OCI-LY7 (cell line): ENCODE results near the gene NFE2L3. TPM values are rescaled to one million over a fixed set of nuclear protein-coding genes. Genes with fewer than 3 reads are reported as not detected.
A peak's percentile ranks its signal among the peaks of the same experiment; 100 is the strongest.

Experiments
- BruUV-seq: library from RNA; stranded (reverse); fragments of 400-500 nt; replicated peaks from 2 replicates; lab custom pipeline; 2021; lab: Mats Ljungman, UMichigan
- CTCF ChIA-PET: fragments of 300-600 bp; sonication (Branson Sonifier 250); formaldehyde crosslinking; loops from one replicate; lab custom pipeline; 2022; ENCODE audit warnings: antibody characterized with exemption; ENCODE audit not compliant: unreplicated experiment; lab: Charles Lee
- POLR2A ChIA-PET: fragments of 300-600 bp; sonication (Branson Sonifier 250); formaldehyde crosslinking; loops from one replicate; lab custom pipeline; 2022; ENCODE audit warnings: antibody characterized with exemption; lab: Charles Lee
- DNase-seq: peaks from one replicate; pipeline ENCODE4 v3.0.0-alpha.2; 2015; ENCODE audit warnings: low spot score
- H2AFZ ChIP-seq: fragments of 200-600 bp; sonication (generic), shearing (Covaris generic); 2 replicates; pipeline ENCODE4 v1.6.1; 2014; ENCODE audit warnings: mild to moderate bottlenecking, antibody characterized with exemption, low read length, moderate library complexity
- H3K27ac ChIP-seq: fragments of 200-600 bp; sonication (generic); 2 replicates; pipeline ENCODE4 v1.5.1; 2014; ENCODE audit warnings: mixed run types, low read depth, mild to moderate bottlenecking, moderate library complexity, low read length, inconsistent platforms; ENCODE audit not compliant: poor library complexity, severe bottlenecking
- H3K36me3 ChIP-seq: fragments of 200-600 bp; sonication (generic); 2 replicates; pipeline ENCODE4 v1.6.1; 2014; ENCODE audit warnings: mild to moderate bottlenecking, antibody characterized with exemption, low read length, moderate library complexity, mixed read lengths; ENCODE audit not compliant: insufficient read depth
- H3K4me1 ChIP-seq: fragments of 200-600 bp; sonication (generic); 2 replicates; pipeline ENCODE4 v1.5.1; 2014; ENCODE audit warnings: mild to moderate bottlenecking, low read length; ENCODE audit not compliant: insufficient read depth, poor library complexity, severe bottlenecking
- H3K4me2 ChIP-seq: fragments of 200-600 bp; sonication (generic); 2 replicates; pipeline ENCODE4 v1.6.1; 2014; ENCODE audit warnings: mild to moderate bottlenecking, low read length
- H3K4me3 ChIP-seq: fragments of 200-600 bp; sonication (generic); 2 replicates; pipeline ENCODE4 v1.5.1; 2014; ENCODE audit warnings: mild to moderate bottlenecking, low read depth, low read length; ENCODE audit not compliant: poor library complexity, severe bottlenecking
- H3K79me2 ChIP-seq: fragments of 200-600 bp; sonication (generic); 2 replicates; pipeline ENCODE4 v1.6.1; 2016; ENCODE audit warnings: low read depth, mild to moderate bottlenecking, low read length, moderate library complexity, mixed read lengths; ENCODE audit not compliant: insufficient read depth
- H3K9me2 ChIP-seq: fragments of 200-600 bp; sonication (generic); 2 replicates; pipeline ENCODE4 v1.6.1; 2016; ENCODE audit warnings: mild to moderate bottlenecking, low read length, mixed read lengths; ENCODE audit not compliant: insufficient read depth
- H3K9me3 ChIP-seq: fragments of 200-600 bp; sonication (generic); 2 replicates; pipeline ENCODE4 v1.6.1; 2014; ENCODE audit warnings: mild to moderate bottlenecking, mixed run types, low read length, mixed read lengths
- H4K20me1 ChIP-seq: fragments of 200-600 bp; sonication (generic); 2 replicates; pipeline ENCODE4 v1.6.1; 2014; ENCODE audit warnings: mild to moderate bottlenecking, antibody characterized with exemption, low read length, moderate library complexity, mixed read lengths; ENCODE audit not compliant: insufficient read depth
- CTCF ChIP-seq: fragments of 200-600 bp; sonication (generic); conservative IDR thresholded peaks from 2 replicates; pipeline ENCODE4 v1.5.1; 2014; ENCODE audit warnings: mild to moderate bottlenecking, antibody characterized with exemption, low read length, moderate library complexity, mixed read lengths
- EZH2phosphoT487 ChIP-seq: fragments of 200-600 bp; sonication (generic); IDR thresholded peaks from 2 replicates; pipeline ENCODE4 v1.6.1; 2018; ENCODE audit warnings: low read depth, borderline replicate concordance, mild to moderate bottlenecking, mixed run types, antibody characterized with exemption, low read length, moderate library complexity, mixed read lengths
- intact Hi-C: fragments of 100-400 bp; cut with micrococcal nuclease; formaldehyde crosslinking; loops from one replicate; pipeline ENCODE4 v1.10.0; 2022; ENCODE audit not compliant: unreplicated experiment
- total RNA-seq, 2 experiments: library from RNA; depleted of rRNA in 1 of 2; stranded (reverse); fragments of >200 nt in 1 of 2; shearing (Covaris generic) in 1 of 2; gene quantifications; 2 replicates each; pipeline ENCODE4 v1.2.3, GENCODE V29; 2014 to 2022

NFE2L3 gene
- total RNA-seq, 2 experiments from 2014 or later = 10.7 to 12.3 TPM

- H3K9me2 ChIP-seq = no peaks in the 10 kb centered on the region
- ChIA-PET CTCF (no interaction called here), POLR2A (interaction anchor here (0.7 kb wide), 2 partner anchors 29 to 271 kb away, joined by 3 read pairs; no protein-coding TSS in a partner anchor)
- peak overlapping the region; percentile 10 for H3K27ac ChIP-seq
- no peak overlapping the region for H3K4me3 ChIP-seq
- TF ChIP-seq EZH2phosphoT487 (no peak), CTCF (no peak)
- peak; percentile 24 for DNase-seq
- H2AFZ ChIP-seq = no peak overlapping the region
- H3K9me3 ChIP-seq = no peaks in the 10 kb centered on the region
- H3K79me2 ChIP-seq = peaks cover 18% of the 10 kb centered on the region; the same call in 1 of the 2 replicates
- no peak overlapping the region for H3K4me2 ChIP-seq
- peaks cover 28% of the 10 kb centered on the region for H4K20me1 ChIP-seq
- H3K4me1 ChIP-seq = peaks cover 20% of the 10 kb centered on the region
- intact Hi-C loops = loop anchor here (5.0 kb wide), 1 partner anchor 294 kb away; no protein-coding TSS in a partner anchor
- H3K36me3 ChIP-seq = peaks cover 82% of the 10 kb centered on the region
- no TSS peak for BruUV-seq
These were observed 33.8 kb downstream of the NFE2L3 start for GRCh38 chr7:26185844-26186180.

DNA sequence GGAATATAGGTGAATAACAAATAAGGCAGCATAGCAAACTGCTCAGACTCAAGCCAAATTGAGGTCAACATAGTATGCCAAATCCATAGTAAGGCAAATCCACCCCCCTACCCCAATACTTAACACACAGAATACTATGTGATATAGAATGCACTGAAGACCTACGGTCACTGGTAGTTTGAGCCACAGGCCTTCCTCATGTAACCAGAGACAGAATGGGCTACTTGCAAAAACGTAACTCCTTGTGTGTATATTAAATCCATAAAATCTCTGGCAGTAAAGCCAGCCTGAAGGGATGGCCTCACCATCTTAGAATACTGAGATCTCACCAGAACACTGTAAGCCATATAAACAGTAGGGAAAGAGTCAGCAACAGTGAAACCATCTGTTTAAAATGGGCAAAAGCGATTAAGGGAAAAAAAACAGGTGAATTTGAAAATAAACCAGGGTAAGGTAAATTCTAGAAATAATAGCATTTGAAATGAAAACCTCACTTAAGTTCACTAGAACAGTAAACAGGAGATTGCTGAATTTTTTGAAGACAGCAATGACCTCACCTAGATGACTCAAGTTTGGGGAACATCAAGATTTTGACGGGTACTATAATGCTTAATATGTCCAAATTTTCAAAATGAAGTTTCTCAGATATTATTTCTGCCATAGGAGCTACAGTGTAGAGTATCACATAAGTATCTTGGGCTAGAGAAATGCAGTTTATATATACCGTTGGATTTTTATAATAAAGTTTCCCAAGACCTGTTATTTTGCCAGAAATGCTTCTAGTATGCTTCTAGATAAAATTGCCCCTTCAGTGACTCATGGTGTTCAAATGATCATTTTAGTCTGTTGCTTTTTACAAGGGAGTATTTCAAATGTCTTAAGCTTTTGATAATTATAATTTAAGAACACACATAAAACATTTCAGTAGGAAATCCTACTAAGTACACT is 34.6 kb downstream of the NFE2L3 start:
- no TSS peak for BruUV-seq
- Histone ChIP-seq H3K9me2 (no peaks in the 10 kb centered on the region), H3K27ac (peak overlapping the region; percentile 60)

More for the DNA sequence above, 34.6 kb downstream of the NFE2L3 start:
- Histone ChIP-seq H3K36me3 (peaks cover 85% of the 10 kb centered on the region), H3K9me3 (no peaks in the 10 kb centered on the region), H3K4me1 (peaks cover 20% of the 10 kb centered on the region), H2AFZ (no peak overlapping the region), H4K20me1 (peaks cover 35% of the 10 kb centered on the region), H3K4me3 (no peak overlapping the region), H3K79me2 (peaks cover 26% of the 10 kb centered on the region; the same call in 1 of the 2 replicates), H3K4me2 (no peak overlapping the region)
- intact Hi-C loops = loop anchor here (5.0 kb wide), 1 partner anchor 294 kb away; no protein-coding TSS in a partner anchor
- ChIA-PET CTCF (no interaction called here), POLR2A (interaction anchor here (0.7 to 2.4 kb wide), 6 partner anchors 16 to 272 kb away, joined by 3 to 9 read pairs (median 4); partner anchors contain the start of genes CBX3 and NFE2L3)
- TF ChIP-seq EZH2phosphoT487 (no peak), CTCF (no peak)
- peak; percentile 25 for DNase-seq
